Activated naive CD8-positive, alpha-beta T cell treated with anti-CD3 and anti-CD28 coated beads for 36 hours (primary cell): ENCODE measurements around the gene QSOX2. TPM values are rescaled to one million over a fixed set of nuclear protein-coding genes. Genes with fewer than 3 reads are reported as not detected.

Source experiments
- DNase-seq: peaks from one replicate; pipeline ENCODE4 v3.0.0; 2021
- H3K27ac Mint-ChIP-seq: one replicate; pipeline ENCODE4 v1.8.0; 2022; ENCODE audit warnings: mild to moderate bottlenecking, moderate library complexity, mixed read lengths
- H3K27me3 Mint-ChIP-seq: one replicate; pipeline ENCODE4 v1.8.0; 2022; ENCODE audit warnings: mild to moderate bottlenecking, mixed read lengths
- H3K36me3 Mint-ChIP-seq: one replicate; pipeline ENCODE4 v1.8.0; 2021; ENCODE audit warnings: mild to moderate bottlenecking, mixed read lengths
- H3K4me1 Mint-ChIP-seq: one replicate; pipeline ENCODE4 v1.8.0; 2021; ENCODE audit warnings: mixed read lengths
- H3K4me3 Mint-ChIP-seq: one replicate; pipeline ENCODE4 v1.8.0; 2022; ENCODE audit warnings: mild to moderate bottlenecking, moderate library complexity, mixed read lengths
- H3K9me3 Mint-ChIP-seq: one replicate; pipeline ENCODE4 v1.8.0; 2022; ENCODE audit warnings: mixed read lengths
- total RNA-seq, 2 experiments: library from RNA; stranded (reverse); gene quantifications; one replicate each; pipeline ENCODE4 v1.2.3, GENCODE V29; 2021

QSOX2 gene
- total RNA-seq, 2 experiments from 2014 or later: 17.0 to 18.3 TPM

- H3K27me3 Mint-ChIP-seq: peaks cover 78% of the 10 kb centered on the region
- H3K9me3 Mint-ChIP-seq: no peaks in the 10 kb centered on the region
- no peak for DNase-seq
- H3K36me3 Mint-ChIP-seq: no peaks in the 10 kb centered on the region
- no peak overlapping the region for H3K4me3 Mint-ChIP-seq
- H3K4me1 Mint-ChIP-seq: peaks cover 8% of the 10 kb centered on the region
- H3K27ac Mint-ChIP-seq: no peak overlapping the region
These were observed 49.1 kb downstream of the QSOX2 start for GRCh38 chr9:136196404-136197083.

GRCh38 chr9:136194540-136194939, 51.1 kb downstream of the QSOX2 start:
- peaks cover 8% of the 10 kb centered on the region for H3K4me1 Mint-ChIP-seq
- H3K27ac Mint-ChIP-seq: no peak overlapping the region
- H3K9me3 Mint-ChIP-seq: no peaks in the 10 kb centered on the region
- no peak overlapping the region for H3K4me3 Mint-ChIP-seq
- peaks cover 78% of the 10 kb centered on the region for H3K27me3 Mint-ChIP-seq
- no peaks in the 10 kb centered on the region for H3K36me3 Mint-ChIP-seq
- DNase-seq: no peak

- no peak for DNase-seq
- H3K27ac Mint-ChIP-seq: no peak overlapping the region
- no peaks in the 10 kb centered on the region for H3K36me3 Mint-ChIP-seq
- no peaks in the 10 kb centered on the region for H3K9me3 Mint-ChIP-seq
- H3K27me3 Mint-ChIP-seq: peaks cover 78% of the 10 kb centered on the region
- peaks cover 8% of the 10 kb centered on the region for H3K4me1 Mint-ChIP-seq
- H3K4me3 Mint-ChIP-seq: no peak overlapping the region
These were observed 51.7 kb downstream of the QSOX2 start for GRCh38 chr9:136193891-136194279.

- Mint-ChIP-seq H3K27ac (no peak overlapping the region), H3K27me3 (peaks cover 74% of the 10 kb centered on the region)
These were observed 52.3 kb downstream of the QSOX2 start for GRCh38 chr9:136193127-136193890.

GRCh38 chr9:136192289-136193126, 53.1 kb downstream of the QSOX2 start:
- Mint-ChIP-seq H3K27me3 (peaks cover 73% of the 10 kb centered on the region), H3K27ac (no peak overlapping the region)

More at GRCh38 chr9:136193127-136193890, 52.3 kb downstream of the QSOX2 start:
- Mint-ChIP-seq H3K4me1 (peaks cover 8% of the 10 kb centered on the region), H3K9me3 (no peaks in the 10 kb centered on the region), H3K36me3 (no peaks in the 10 kb centered on the region), H3K4me3 (no peak overlapping the region)
- no peak for DNase-seq

GRCh38 chr9:136191960-136192286, 53.7 kb downstream of the QSOX2 start:
- no peak overlapping the region for H3K4me3 Mint-ChIP-seq
- H3K36me3 Mint-ChIP-seq: no peaks in the 10 kb centered on the region
- H3K27ac Mint-ChIP-seq: no peak overlapping the region
- no peak for DNase-seq
- peaks cover 8% of the 10 kb centered on the region for H3K4me1 Mint-ChIP-seq
- no peaks in the 10 kb centered on the region for H3K9me3 Mint-ChIP-seq
- peaks cover 71% of the 10 kb centered on the region for H3K27me3 Mint-ChIP-seq

More at GRCh38 chr9:136192289-136193126, 53.1 kb downstream of the QSOX2 start:
- no peaks in the 10 kb centered on the region for H3K9me3 Mint-ChIP-seq
- DNase-seq: no peak
- peaks cover 8% of the 10 kb centered on the region for H3K4me1 Mint-ChIP-seq
- no peak overlapping the region for H3K4me3 Mint-ChIP-seq
- H3K36me3 Mint-ChIP-seq: no peaks in the 10 kb centered on the region

GRCh38 chr9:136191099-136191959, 54.3 kb downstream of the QSOX2 start:
- H3K27ac Mint-ChIP-seq: no peak overlapping the region
- peaks cover 3% of the 10 kb centered on the region for H3K4me1 Mint-ChIP-seq
- no peak for DNase-seq
- no peak overlapping the region for H3K4me3 Mint-ChIP-seq
- no peaks in the 10 kb centered on the region for H3K9me3 Mint-ChIP-seq
- no peaks in the 10 kb centered on the region for H3K36me3 Mint-ChIP-seq
- H3K27me3 Mint-ChIP-seq: peaks cover 70% of the 10 kb centered on the region

- Mint-ChIP-seq H3K9me3 (no peaks in the 10 kb centered on the region), H3K4me3 (no peak overlapping the region), H3K36me3 (no peaks in the 10 kb centered on the region), H3K27me3 (peaks cover 65% of the 10 kb centered on the region), H3K4me1 (peaks cover 3% of the 10 kb centered on the region), H3K27ac (no peak overlapping the region)
- no peak for DNase-seq
These were observed 55.0 kb downstream of the QSOX2 start for GRCh38 chr9:136190656-136191055.

- no peak overlapping the region for H3K4me3 Mint-ChIP-seq
- peaks cover 3% of the 10 kb centered on the region for H3K4me1 Mint-ChIP-seq
- DNase-seq: no peak
- H3K27me3 Mint-ChIP-seq: peaks cover 64% of the 10 kb centered on the region
- H3K27ac Mint-ChIP-seq: no peak overlapping the region
- H3K36me3 Mint-ChIP-seq: no peaks in the 10 kb centered on the region
- no peaks in the 10 kb centered on the region for H3K9me3 Mint-ChIP-seq
These were observed 55.4 kb downstream of the QSOX2 start for GRCh38 chr9:136190237-136190601.

- H3K4me3 Mint-ChIP-seq: no peak overlapping the region
- H3K4me1 Mint-ChIP-seq: peaks cover 3% of the 10 kb centered on the region
- H3K9me3 Mint-ChIP-seq: no peaks in the 10 kb centered on the region
- no peaks in the 10 kb centered on the region for H3K36me3 Mint-ChIP-seq
- H3K27ac Mint-ChIP-seq: no peak overlapping the region
- no peak for DNase-seq
- peaks cover 64% of the 10 kb centered on the region for H3K27me3 Mint-ChIP-seq
These were observed 56.0 kb downstream of the QSOX2 start for GRCh38 chr9:136189394-136190236.

GRCh38 chr9:136187683-136188586, 57.7 kb downstream of the QSOX2 start:
- Mint-ChIP-seq H3K27ac (no peak overlapping the region), H3K4me3 (no peak overlapping the region), H3K27me3 (peaks cover 58% of the 10 kb centered on the region), H3K9me3 (no peaks in the 10 kb centered on the region), H3K36me3 (no peaks in the 10 kb centered on the region), H3K4me1 (peaks cover 3% of the 10 kb centered on the region)
- DNase-seq: no peak

GRCh38 chr9:136187197-136187596, 58.4 kb downstream of the QSOX2 start:
- no peaks in the 10 kb centered on the region for H3K36me3 Mint-ChIP-seq
- no peaks in the 10 kb centered on the region for H3K9me3 Mint-ChIP-seq
- H3K27ac Mint-ChIP-seq: no peak overlapping the region
- peaks cover 54% of the 10 kb centered on the region for H3K27me3 Mint-ChIP-seq
- no peak overlapping the region for H3K4me3 Mint-ChIP-seq
- H3K4me1 Mint-ChIP-seq: peaks cover 3% of the 10 kb centered on the region
- no peak for DNase-seq

- Mint-ChIP-seq H3K27me3 (peaks cover 45% of the 10 kb centered on the region), H3K4me1 (no peaks in the 10 kb centered on the region), H3K36me3 (no peaks in the 10 kb centered on the region), H3K27ac (no peak overlapping the region), H3K9me3 (no peaks in the 10 kb centered on the region), H3K4me3 (no peak overlapping the region)
- no peak for DNase-seq
These were observed 59.2 kb downstream of the QSOX2 start for GRCh38 chr9:136186386-136186785.
